Subcutaneous abdominal adipose tissue (tissue), 5 donors: ENCODE data around the gene FER.

Experiments used
- H3K27ac ChIP-seq: one replicate; pipeline ENCODE4 v1.7.0; 2013; ENCODE audit warnings: low read depth, mild to moderate bottlenecking, inconsistent platforms, low read length, moderate library complexity
- H3K27me3 ChIP-seq, 5 donors: one replicate each; pipeline ENCODE4 v1.7.0; 2013; ENCODE audit warnings: low read length in 5 of 5, inconsistent platforms in 1 of 5; ENCODE audit not compliant: control insufficient read depth in 5 of 5, insufficient read depth in 4 of 5
- H3K36me3 ChIP-seq, 5 donors: one replicate each; pipeline ENCODE4 v1.7.0; 2013; ENCODE audit warnings: low read length in 5 of 5; ENCODE audit not compliant: control insufficient read depth in 5 of 5, insufficient read depth in 5 of 5
- H3K4me1 ChIP-seq, 5 donors: one replicate each; pipeline ENCODE4 v1.7.0; 2013; ENCODE audit warnings: low read length in 5 of 5, mild to moderate bottlenecking in 3 of 5, moderate library complexity in 1 of 5; ENCODE audit not compliant: control insufficient read depth in 5 of 5, insufficient read depth in 5 of 5
- H3K4me3 ChIP-seq, 5 donors: one replicate each; pipeline ENCODE4 v1.7.0; 2013; ENCODE audit warnings: low read length in 5 of 5, low read depth in 1 of 5
- H3K9ac ChIP-seq, 5 donors: one replicate each; pipeline ENCODE4 v1.7.0; 2013; ENCODE audit warnings: low read length in 5 of 5, mild to moderate bottlenecking in 4 of 5, moderate library complexity in 3 of 5
- H3K9me3 ChIP-seq, 5 donors: one replicate each; pipeline ENCODE4 v1.7.0; 2013; ENCODE audit warnings: low read length in 5 of 5; ENCODE audit not compliant: control insufficient read depth in 5 of 5
- donor health status: healthy.
- donor health status: healthy.
- donor health status: healthy.
- donor health status: healthy.
- donor health status: healthy.

The FER gene

DNA sequence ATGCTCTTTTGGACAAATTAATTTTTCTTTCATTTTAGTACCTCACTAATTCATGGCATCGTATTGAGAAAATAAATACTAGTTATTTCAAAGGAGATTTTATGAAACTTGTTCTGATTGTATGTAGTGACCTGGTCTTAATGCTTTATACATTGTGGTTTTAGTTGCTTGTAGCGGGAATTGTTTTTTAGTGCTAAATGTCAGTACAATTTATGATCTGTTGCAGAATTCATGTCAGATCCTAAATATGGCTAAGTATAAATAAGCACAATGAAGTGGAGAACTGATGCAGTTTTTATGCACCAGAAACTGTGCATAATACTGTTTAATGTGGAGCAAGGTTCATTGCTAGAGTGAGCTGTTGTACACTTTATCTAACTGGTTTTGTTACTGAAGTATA, 353.3 kb downstream of the FER start:
- Histone ChIP-seq H3K4me1 (peaks cover 0 to 4% (median 3%) of the 10 kb centered on the region in 5 donors), H3K27me3 (no peaks in the 10 kb centered on the region), H3K27ac (no peak overlapping the region), H3K4me3 (no peak overlapping the region), H3K9me3 (no peaks in the 10 kb centered on the region), H3K9ac (no peak overlapping the region), H3K36me3 (no peaks in the 10 kb centered on the region)

GRCh38 chr5:109102096-109102690, 354.5 kb downstream of the FER start:
- Histone ChIP-seq H3K4me1 (peaks cover 0 to 4% (median 3%) of the 10 kb centered on the region in 5 donors), H3K27me3 (no peaks in the 10 kb centered on the region), H3K27ac (no peak overlapping the region), H3K36me3 (no peaks in the 10 kb centered on the region), H3K4me3 (no peak overlapping the region), H3K9me3 (no peaks in the 10 kb centered on the region), H3K9ac (no peak overlapping the region)

GRCh38 chr5:109105631-109106267, 358.1 kb downstream of the FER start:
- H3K36me3 ChIP-seq: no peaks in the 10 kb centered on the region
- peak overlapping the region; percentile 25 for H3K27ac ChIP-seq
- no peak overlapping the region for H3K4me3 ChIP-seq
- H3K4me1 ChIP-seq: peaks cover 0 to 4% (median 3%) of the 10 kb centered on the region in 5 donors
- no peaks in the 10 kb centered on the region for H3K9me3 ChIP-seq
- no peak overlapping the region for H3K9ac ChIP-seq
- no peaks in the 10 kb centered on the region for H3K27me3 ChIP-seq

DNA sequence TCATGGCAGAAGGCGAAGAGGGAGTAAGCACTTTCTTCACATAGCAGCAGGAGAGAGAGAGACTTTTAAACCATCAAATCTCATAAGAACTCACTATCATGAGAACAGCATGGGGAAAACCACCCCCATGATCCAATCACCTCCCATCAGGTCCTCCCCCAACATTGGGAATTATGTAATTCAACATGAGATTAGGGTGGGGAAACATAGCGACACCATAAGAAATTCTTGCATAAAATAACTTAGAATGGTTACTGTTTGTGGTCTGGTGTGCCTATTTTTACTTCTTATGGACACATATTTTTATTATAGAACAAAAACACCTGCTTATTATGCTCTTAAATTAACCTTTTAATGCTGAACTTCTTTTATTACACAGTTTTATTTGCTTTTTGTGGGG, 364.0 kb downstream of the FER start:
- Histone ChIP-seq H3K36me3 (no peaks in the 10 kb centered on the region), H3K9me3 (no peaks in the 10 kb centered on the region), H3K4me3 (no peak overlapping the region), H3K27ac (no peak overlapping the region), H3K9ac (no peak overlapping the region), H3K27me3 (no peaks in the 10 kb centered on the region), H3K4me1 (no peaks in the 10 kb centered on the region)

DNA sequence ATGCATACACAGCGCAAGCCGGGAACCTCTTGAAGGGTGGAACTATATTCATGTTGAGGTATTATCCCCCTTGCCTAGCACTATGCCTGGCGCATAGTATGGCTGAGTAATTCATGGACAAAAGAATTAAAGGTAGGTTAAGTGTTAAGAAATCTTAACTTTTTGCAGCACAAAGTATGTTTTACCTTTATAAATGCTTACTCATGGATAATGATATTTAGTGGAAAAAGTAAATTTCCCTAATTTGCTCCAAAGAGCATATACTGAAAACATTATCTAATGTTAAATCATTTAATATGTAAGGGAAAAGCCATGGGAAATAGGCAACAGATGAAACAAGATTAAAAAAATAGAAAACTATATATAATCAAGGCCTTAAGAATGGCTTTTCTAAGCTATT, 365.9 kb downstream of the FER start:
- H3K27me3 ChIP-seq: no peaks in the 10 kb centered on the region
- no peaks in the 10 kb centered on the region for H3K4me1 ChIP-seq
- no peak overlapping the region for H3K27ac ChIP-seq
- no peak overlapping the region for H3K9ac ChIP-seq
- no peaks in the 10 kb centered on the region for H3K36me3 ChIP-seq
- no peak overlapping the region for H3K4me3 ChIP-seq
- H3K9me3 ChIP-seq: no peaks in the 10 kb centered on the region

DNA sequence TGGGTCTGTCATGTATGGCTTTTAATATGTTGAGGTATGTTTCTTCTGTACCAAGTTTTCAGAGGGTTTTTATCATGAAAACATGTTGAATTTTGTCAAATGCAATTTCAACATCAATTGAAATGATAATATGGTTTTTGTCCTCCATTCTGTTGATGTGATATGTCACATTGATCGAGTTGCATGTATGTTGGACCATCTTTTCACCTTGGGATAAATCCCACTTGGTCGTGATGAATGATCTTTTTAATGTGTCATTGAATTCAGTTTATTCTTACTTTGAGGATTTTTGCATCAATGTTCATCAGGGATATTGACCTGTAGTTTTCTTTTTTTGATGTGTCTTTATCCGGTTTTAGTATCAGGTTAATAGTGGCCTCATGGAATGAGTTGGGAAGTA, 373.5 kb downstream of the FER start:
- Histone ChIP-seq H3K4me3 (no peak overlapping the region), H3K9ac (no peak overlapping the region), H3K27ac (no peak overlapping the region), H3K36me3 (no peaks in the 10 kb centered on the region), H3K9me3 (peaks cover 0 to 23% (median 5%) of the 10 kb centered on the region in 5 donors), H3K4me1 (no peaks in the 10 kb centered on the region), H3K27me3 (no peaks in the 10 kb centered on the region)

- H3K9me3 ChIP-seq: peaks cover 0 to 10% (median 4%) of the 10 kb centered on the region in 5 donors
- H3K27ac ChIP-seq: no peak overlapping the region
- no peaks in the 10 kb centered on the region for H3K27me3 ChIP-seq
- H3K36me3 ChIP-seq: no peaks in the 10 kb centered on the region
- no peaks in the 10 kb centered on the region for H3K4me1 ChIP-seq
- H3K9ac ChIP-seq: no peak overlapping the region
- H3K4me3 ChIP-seq: no peak overlapping the region
Measured at GRCh38 chr5:109125755-109126429, 378.2 kb downstream of the FER start.

DNA sequence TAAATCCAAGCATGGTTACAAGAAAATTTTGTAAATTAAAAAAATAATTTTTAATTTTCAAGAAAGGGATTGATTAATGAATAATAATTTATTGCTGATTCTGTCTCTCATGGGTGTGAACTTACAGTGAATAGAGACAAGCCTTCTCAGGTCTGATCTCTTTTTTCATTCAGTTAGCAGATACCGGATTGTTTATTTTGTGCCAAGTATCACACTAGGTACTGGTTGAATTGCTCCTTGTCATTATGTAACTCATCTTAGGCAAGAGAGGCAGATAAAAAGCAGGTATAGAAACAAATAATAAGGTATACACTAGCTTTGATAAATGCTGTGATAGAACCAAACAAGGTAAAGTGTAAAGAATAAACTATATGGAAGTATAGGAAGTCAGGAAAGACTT, 378.8 kb downstream of the FER start:
- H3K4me3 ChIP-seq: no peak overlapping the region
- no peak overlapping the region for H3K27ac ChIP-seq
- H3K4me1 ChIP-seq: no peaks in the 10 kb centered on the region
- peaks cover 0 to 4% (median 0%) of the 10 kb centered on the region in 5 donors for H3K9me3 ChIP-seq
- H3K36me3 ChIP-seq: no peaks in the 10 kb centered on the region
- H3K27me3 ChIP-seq: no peaks in the 10 kb centered on the region
- H3K9ac ChIP-seq: no peak overlapping the region

DNA sequence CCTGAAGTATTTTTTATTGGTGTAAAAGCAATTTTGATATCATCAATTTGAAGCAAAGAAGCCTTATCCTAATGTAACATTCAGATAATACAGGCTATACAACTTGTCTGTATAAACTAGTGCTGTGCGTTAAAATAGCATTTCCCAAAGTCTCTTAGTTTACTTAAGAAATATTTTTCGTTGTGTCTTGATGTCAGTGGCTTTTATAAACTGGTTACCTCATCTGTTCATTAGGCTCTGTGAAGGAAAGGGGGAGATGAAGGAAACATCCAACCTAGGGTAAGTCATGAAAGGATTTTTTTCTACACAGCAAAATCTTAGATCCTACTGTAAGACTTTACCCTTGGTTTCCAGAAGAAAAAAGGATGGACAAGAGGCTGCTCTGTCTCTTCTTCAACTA, 389.2 kb downstream of the FER start:
- H3K9ac ChIP-seq: no peak overlapping the region

More for the DNA sequence above, 389.2 kb downstream of the FER start:
- H3K27ac ChIP-seq: no peak overlapping the region
- no peaks in the 10 kb centered on the region for H3K9me3 ChIP-seq
- H3K4me3 ChIP-seq: no peak overlapping the region
- H3K4me1 ChIP-seq: peaks cover 0 to 7% (median 2%) of the 10 kb centered on the region in 5 donors
- no peaks in the 10 kb centered on the region for H3K27me3 ChIP-seq
- peaks cover 0 to 6% (median 0%) of the 10 kb centered on the region in 5 donors for H3K36me3 ChIP-seq
